GM12874 (cell line): ENCODE data around the gene TENT4A.

Experiments used
- CTCF ChIP-seq: IDR thresholded peaks from 2 replicates; pipeline ENCODE4 v1.5.1; 2011; ENCODE audit warnings: low read depth, mild to moderate bottlenecking, control low read depth, low read length, moderate library complexity; ENCODE audit not compliant: insufficient read depth

The TENT4A gene

GRCh38 chr5:6748142-6748541, 34.9 kb downstream of the TENT4A start:
- TF ChIP-seq CTCF = no peak

- no peak for TF ChIP-seq CTCF
Measured at GRCh38 chr5:6749026-6749716, 35.9 kb downstream of the TENT4A start.

GRCh38 chr5:6750142-6750840, 37.1 kb downstream of the TENT4A start:
- no peak for TF ChIP-seq CTCF

GRCh38 chr5:6750951-6751685, 37.9 kb downstream of the TENT4A start:
- TF ChIP-seq CTCF = no peak

- no peak for TF ChIP-seq CTCF
Measured at GRCh38 chr5:6752236-6752635, 39.0 kb downstream of the TENT4A start.

GRCh38 chr5:6752782-6753181, 39.5 kb downstream of the TENT4A start:
- TF ChIP-seq CTCF = no peak

GRCh38 chr5:6753851-6754250, 40.6 kb downstream of the TENT4A start:
- TF ChIP-seq CTCF = no peak
